SHP77 (cell line): ENCODE data around the gene GOLGA6B.
"Not testable (repeated sequence)": the region's sequence is repeated elsewhere in the genome, so short reads cannot be mapped to it uniquely, and the experiment has no call there.

Source experiments
- DNase-seq, 2 experiments: peaks; one replicate each; lab custom pipeline; 2025; lab: John Stamatoyannopoulos, UW

GOLGA6B gene, protein sequence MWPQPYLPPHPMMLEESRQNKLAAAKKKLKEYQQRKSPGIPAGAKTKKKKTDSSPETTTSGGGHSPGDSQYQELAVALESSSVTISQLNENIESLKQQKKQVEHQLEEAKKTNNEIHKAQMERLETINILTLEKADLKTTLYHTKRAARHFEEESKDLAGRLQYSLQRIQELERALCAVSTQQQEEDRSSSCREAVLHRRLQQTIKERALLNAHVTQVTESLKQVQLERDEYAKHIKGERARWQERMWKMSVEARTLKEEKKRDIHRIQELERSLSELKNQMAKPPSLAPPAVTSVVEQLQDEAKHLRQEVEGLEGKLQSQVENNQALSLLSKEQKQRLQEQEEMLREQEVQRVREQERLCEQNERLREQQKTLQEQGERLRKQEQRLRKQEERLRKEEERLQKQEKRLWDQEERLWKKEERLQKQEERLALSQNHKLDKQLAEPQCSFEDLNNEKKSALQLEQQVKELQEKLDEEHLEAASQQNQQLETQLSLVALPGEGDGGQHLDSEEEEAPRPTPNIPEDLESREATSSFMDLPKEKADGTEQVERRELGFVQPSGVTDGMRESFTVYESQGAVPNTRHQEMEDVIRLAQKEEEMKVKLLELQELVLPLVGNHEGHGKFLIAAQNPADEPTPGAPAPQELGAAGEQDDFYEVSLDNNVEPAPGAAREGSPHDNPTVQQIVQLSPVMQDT

GRCh38 chr15:72654397-72654796 lies at the start of gene GOLGA6B:
Gene GOLGA6B, plus strand, starts transcription at chr15:72654697. Its CDS starts 41 bp downstream, at chr15:72654738.
- DNase-seq, result not testable (repeated sequence)

DNA sequence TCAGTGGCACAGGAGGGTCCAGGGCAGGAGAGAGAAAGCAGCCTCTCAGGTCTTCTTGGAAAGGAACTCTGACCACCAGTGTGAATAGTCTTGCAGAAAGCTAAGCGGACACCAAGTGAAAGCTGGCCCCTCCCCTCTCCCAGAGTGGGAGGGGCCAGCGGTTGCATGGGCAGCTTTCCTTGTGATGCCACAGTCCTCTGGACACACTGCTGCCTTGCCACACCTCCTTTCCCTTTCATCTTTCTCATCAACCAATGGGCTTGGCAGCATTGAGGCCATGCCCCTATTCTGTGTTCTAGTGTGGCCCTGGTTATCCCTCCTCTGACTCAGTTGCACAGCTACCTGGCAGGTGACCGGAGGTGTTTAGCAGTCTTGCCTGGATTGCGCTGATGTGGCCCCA lies 49.7 kb upstream of the GOLGA6B start:
- DNase-seq, result no peak

- not testable (repeated sequence) for DNase-seq
These were observed 46.4 kb upstream of the GOLGA6B start for GRCh38 chr15:72608084-72608483.

GRCh38 chr15:72609862-72610261 lies 44.6 kb upstream of the GOLGA6B start:
- no peak for DNase-seq

DNA sequence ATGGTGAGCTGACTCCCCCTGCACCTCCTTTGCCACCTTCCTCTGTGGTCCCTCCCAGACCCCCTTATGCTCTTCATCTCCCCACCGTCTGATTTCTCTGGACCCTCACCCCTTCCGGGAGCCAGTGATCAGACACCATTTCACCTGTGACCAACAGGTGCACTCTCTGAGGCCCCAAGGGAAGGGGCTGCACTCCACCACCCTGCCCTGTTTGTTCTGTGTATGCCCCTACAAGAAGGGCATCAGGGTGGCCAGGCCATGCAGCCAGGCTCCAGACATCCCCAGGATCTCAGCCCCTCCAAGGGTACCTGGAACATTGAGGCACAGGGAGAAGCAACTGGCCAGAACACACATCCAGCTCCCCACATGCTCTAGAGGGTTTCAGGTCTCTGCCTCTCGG lies 42.2 kb upstream of the GOLGA6B start:
- not testable (repeated sequence) for DNase-seq

GRCh38 chr15:72614810-72615532 lies 39.5 kb upstream of the GOLGA6B start:
- no peak for DNase-seq

- peak; percentile 2 to 3 for DNase-seq
These were observed 38.8 kb upstream of the GOLGA6B start for GRCh38 chr15:72615533-72616233.

- DNase-seq, result no peak
These were observed 37.8 kb upstream of the GOLGA6B start for GRCh38 chr15:72616491-72617210.

DNA sequence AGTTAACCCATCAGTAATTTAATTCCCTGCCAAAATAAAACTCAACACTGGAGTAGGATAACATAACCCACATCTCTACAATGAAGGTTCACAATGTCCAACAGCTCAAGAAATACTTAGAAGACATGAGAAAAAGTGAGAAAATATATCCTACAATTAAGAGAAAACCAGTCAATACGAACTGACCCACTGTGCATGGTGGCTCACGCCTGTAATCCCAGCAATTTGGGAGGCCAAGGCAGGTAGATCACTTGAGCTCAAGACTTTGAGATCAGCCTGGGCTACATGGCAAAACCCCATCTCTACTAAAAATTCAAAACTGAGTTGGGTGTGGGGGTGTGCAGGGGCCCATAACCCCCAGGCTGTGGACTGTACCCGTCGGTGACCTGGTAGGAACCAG lies 30.6 kb upstream of the GOLGA6B start:
- DNase-seq, result not testable (repeated sequence)

GRCh38 chr15:72626153-72626552 lies 28.3 kb upstream of the GOLGA6B start:
- not testable (repeated sequence) for DNase-seq

GRCh38 chr15:72628249-72629067 lies 26.0 kb upstream of the GOLGA6B start:
- not testable (repeated sequence) for DNase-seq

- not testable (repeated sequence) for DNase-seq
These were observed 25.4 kb upstream of the GOLGA6B start for GRCh38 chr15:72629068-72629570.

DNA sequence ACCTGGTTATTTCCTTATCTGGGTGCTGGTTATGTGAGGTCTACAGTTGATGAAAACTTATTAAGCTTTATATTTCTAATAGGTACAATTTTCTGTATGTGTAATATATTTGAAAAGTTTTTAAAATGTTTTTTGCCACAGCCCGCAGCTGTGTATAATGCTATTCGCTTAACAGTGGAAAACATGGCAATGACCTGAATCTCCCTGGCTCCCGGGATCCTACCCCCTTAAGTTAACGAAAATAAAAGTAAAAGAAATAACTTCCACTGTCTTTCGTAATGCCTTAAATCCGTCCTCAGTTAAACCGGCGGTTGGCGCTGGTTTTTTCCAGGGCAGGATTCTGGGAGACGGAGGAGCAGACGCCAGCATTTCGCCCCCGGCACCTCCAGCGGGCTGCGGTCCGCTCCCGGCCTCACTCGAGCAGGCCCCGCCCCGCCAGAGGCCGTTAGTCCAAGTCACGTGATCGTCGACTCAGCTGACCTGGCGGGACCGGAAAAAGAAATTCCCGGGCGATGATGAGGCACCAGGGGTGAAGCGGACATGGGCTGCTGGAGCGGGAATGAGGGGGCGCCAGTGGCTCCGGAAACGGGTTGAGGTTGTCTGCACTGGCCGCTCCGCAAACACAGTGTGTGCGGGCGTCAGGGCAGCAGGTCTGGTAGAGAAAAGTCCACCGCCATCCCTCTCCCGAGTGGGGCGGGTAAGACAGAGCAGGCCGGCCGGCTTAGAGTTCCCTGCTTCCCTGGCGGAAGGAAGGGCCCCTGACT lies 17.8 kb upstream of the GOLGA6B start:
- not testable (repeated sequence) for DNase-seq

- DNase-seq, result not testable (repeated sequence)
These were observed 14.6 kb upstream of the GOLGA6B start for GRCh38 chr15:72639759-72640483.

- DNase-seq, result not testable (repeated sequence)
These were observed 12.2 kb upstream of the GOLGA6B start for GRCh38 chr15:72642271-72642670.

GRCh38 chr15:72648631-72649253 lies 5.8 kb upstream of the GOLGA6B start:
- DNase-seq, result not testable (repeated sequence)

GRCh38 chr15:72656014-72656413 lies 1.5 kb downstream of the GOLGA6B start:
- DNase-seq, result not testable (repeated sequence)

- not testable (repeated sequence) for DNase-seq
These were observed 6.6 kb downstream of the GOLGA6B start for GRCh38 chr15:72661081-72661480.
